ENCODE data around the gene RPS6KA5. TPM values are rescaled to one million over a fixed set of nuclear protein-coding genes. Genes with fewer than 3 reads are reported as not detected.

The RPS6KA5 gene
- total RNA-seq, 4 donors from 2014 or later = 30.8 to 48.6 (median 36.6) TPM

GRCh38 chr14:90814806-90815571 lies 245.5 kb downstream of the RPS6KA5 start:
- Histone ChIP-seq H3K4me1 (peaks cover 0 to 48% (median 13%) of the 10 kb centered on the region in 3 donors), H3K27me3 (no peaks in the 10 kb centered on the region), H3K4me3 (peak overlapping the region; percentile 53 to 85), H3K9me3 (no peaks in the 10 kb centered on the region), H3K36me3 (no peaks in the 10 kb centered on the region), H3K27ac (peak overlapping the region in 1 of 4 donors; percentile 72)
- ATAC-seq = no peak
- WGBS, 2 donors (ENCODE audit: low coverage in 1 of 2) = 59 to 64% methylated on average over 7 to 10 of the region's 13 CpGs
- TF ChIP-seq POLR2A (IDR thresholded peaks at IDR 0.05) = no peak
- TF ChIP-seq EP300 (IDR thresholded peaks at IDR 0.05) = no peak
- no peak for TF ChIP-seq POLR2AphosphoS5 (IDR thresholded peaks at IDR 0.05)
- TF ChIP-seq CTCF (IDR thresholded peaks at IDR 0.05) = no peak

DNA sequence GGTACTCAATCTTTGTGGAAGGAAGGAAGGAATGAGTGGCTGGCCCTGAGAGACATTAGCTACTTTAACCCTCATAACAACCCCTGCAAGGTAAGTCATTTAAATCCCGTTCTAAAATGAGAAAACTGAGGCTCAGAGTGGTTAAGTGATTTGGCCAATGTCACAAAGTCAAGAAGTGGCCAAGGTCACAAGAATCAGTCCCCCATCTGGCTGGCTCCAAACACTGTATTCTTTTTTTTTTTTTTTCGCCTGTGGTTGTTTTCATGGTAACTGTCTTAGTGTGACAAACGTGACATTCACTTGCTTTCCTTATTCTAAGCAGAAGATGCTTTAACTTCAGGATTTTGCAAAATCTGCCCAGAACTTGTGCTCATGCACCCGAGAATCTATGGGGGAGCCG lies 247.0 kb downstream of the RPS6KA5 start:
- Histone ChIP-seq H3K4me3 (no peak overlapping the region), H3K27me3 (no peaks in the 10 kb centered on the region), H3K36me3 (no peaks in the 10 kb centered on the region), H3K9me3 (no peaks in the 10 kb centered on the region), H3K4me1 (peaks cover 0 to 58% (median 13%) of the 10 kb centered on the region in 3 donors), H3K27ac (no peak overlapping the region)
- ATAC-seq = no peak
- WGBS, 2 donors (ENCODE audit: low coverage in 1 of 2) = 78 to 85% methylated on average over 2 to 5 of the region's 5 CpGs
- TF ChIP-seq POLR2AphosphoS5 (IDR thresholded peaks at IDR 0.05) = no peak
- TF ChIP-seq POLR2A (IDR thresholded peaks at IDR 0.05) = no peak
- TF ChIP-seq EP300 (IDR thresholded peaks at IDR 0.05) = no peak
- no peak for TF ChIP-seq CTCF (IDR thresholded peaks at IDR 0.05)

DNA sequence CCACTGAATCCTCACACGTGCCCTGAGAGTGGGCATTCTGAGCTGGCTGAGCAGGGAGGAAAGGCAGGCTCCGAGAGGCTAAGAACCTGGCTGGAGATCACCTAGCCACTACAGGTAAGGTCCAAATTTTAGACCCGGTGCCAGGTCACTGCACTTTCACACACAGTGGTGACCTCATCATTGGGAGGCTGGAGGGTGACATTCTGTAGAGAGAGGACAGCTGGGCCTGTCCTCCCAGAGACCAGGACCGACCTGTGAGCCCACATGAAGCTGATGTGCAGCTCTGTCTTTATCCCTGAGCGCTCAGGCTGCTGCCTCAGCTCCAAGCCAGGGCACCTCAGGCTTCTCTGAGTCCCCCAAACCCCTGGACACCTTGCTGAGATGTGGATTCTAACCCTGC lies 248.3 kb downstream of the RPS6KA5 start:
- TF ChIP-seq POLR2A (IDR thresholded peaks at IDR 0.05) (no peak), EP300 (IDR thresholded peaks at IDR 0.05) (no peak), POLR2AphosphoS5 (IDR thresholded peaks at IDR 0.05) (no peak), CTCF (IDR thresholded peaks at IDR 0.05) (no peak)
- no peaks in the 10 kb centered on the region for H3K36me3 ChIP-seq
- no peak overlapping the region for H3K4me3 ChIP-seq
- 100% methylated on average over 1 of the region's 5 CpGs; no CpG with 5 or more reads in 1 of the 2 donors for WGBS, 2 donors (ENCODE audit: low coverage in 1 of 2)
- H3K9me3 ChIP-seq = no peaks in the 10 kb centered on the region
- H3K4me1 ChIP-seq = peaks cover 3 to 71% (median 20%) of the 10 kb centered on the region in 3 donors
- H3K27ac ChIP-seq = no peak overlapping the region
- no peak for ATAC-seq
- no peaks in the 10 kb centered on the region for H3K27me3 ChIP-seq

DNA sequence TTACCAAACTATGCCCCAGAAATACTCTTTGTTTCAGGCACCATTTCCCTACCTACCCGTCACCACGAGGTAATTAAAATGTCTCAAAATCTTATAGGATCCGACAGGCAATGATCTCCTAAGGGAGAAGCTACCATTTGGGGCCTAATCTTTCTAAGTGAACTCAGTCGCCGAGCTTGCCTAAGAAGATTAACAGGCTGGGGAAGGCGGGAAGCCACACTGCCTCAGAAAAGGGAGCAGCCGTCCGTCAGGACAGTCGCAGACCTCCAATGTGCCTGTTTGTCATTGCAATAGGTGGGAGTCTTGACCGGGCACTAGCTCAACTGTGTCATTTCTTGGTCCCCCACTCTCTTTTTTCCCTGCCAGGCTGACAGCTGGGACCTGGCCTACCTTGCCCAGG lies 248.8 kb downstream of the RPS6KA5 start:
- WGBS, 2 donors (ENCODE audit: low coverage in 1 of 2) = 77 to 92% methylated on average over 4 to 7 of the region's 10 CpGs
- no peak overlapping the region for H3K4me3 ChIP-seq
- no peaks in the 10 kb centered on the region for H3K36me3 ChIP-seq
- no peaks in the 10 kb centered on the region for H3K9me3 ChIP-seq
- no peaks in the 10 kb centered on the region for H3K27me3 ChIP-seq
- H3K4me1 ChIP-seq = peaks cover 3 to 73% (median 20%) of the 10 kb centered on the region in 3 donors
- TF ChIP-seq CTCF (IDR thresholded peaks at IDR 0.05) (no peak), POLR2A (IDR thresholded peaks at IDR 0.05) (no peak), EP300 (IDR thresholded peaks at IDR 0.05) (no peak), POLR2AphosphoS5 (IDR thresholded peaks at IDR 0.05) (no peak)
- H3K27ac ChIP-seq = no peak overlapping the region
- no peak for ATAC-seq

DNA sequence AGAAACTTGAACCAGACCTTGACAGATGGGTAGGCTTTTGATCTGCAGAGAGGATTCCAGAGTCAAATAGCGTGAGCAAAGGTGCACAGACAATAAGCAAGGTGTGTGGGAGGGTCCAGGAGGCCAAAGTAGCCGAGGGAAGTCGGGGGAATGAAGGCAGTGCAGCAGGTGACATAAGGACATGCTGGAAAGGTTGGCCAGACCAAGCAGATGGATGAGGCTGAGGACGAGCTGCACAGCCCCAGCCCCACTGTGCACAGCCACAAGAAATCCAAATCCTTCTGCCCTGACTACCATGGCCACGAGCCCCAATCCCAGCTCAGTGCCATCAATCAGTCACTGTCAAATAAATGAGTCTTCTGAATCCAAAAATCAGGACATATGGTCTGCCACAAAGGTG lies 249.6 kb downstream of the RPS6KA5 start:
- 57 to 78% methylated on average over 3 to 4 of the region's 5 CpGs for WGBS, 2 donors (ENCODE audit: low coverage in 1 of 2)
- no peaks in the 10 kb centered on the region for H3K36me3 ChIP-seq
- no peaks in the 10 kb centered on the region for H3K27me3 ChIP-seq
- no peak for TF ChIP-seq POLR2AphosphoS5 (IDR thresholded peaks at IDR 0.05)
- TF ChIP-seq EP300 (IDR thresholded peaks at IDR 0.05) = no peak
- TF ChIP-seq POLR2A (IDR thresholded peaks at IDR 0.05) = no peak
- no peak for TF ChIP-seq CTCF (IDR thresholded peaks at IDR 0.05)
- no peaks in the 10 kb centered on the region for H3K9me3 ChIP-seq
- ATAC-seq = no peak
- no peak overlapping the region for H3K4me3 ChIP-seq
- H3K27ac ChIP-seq = no peak overlapping the region
- peaks cover 3 to 79% (median 23%) of the 10 kb centered on the region in 3 donors for H3K4me1 ChIP-seq

Data from gastroesophageal sphincter (tissue), 4 donors.